SJCRH30 (cell line): ENCODE results near the gene CFAP210. TPM values are rescaled to one million over a fixed set of nuclear protein-coding genes. Genes with fewer than 3 reads are reported as not detected.
"Not testable (repeated sequence)": the region's sequence is repeated elsewhere in the genome, so short reads cannot be mapped to it uniquely, and the experiment has no call there.

Experiments
- DNase-seq, 2 experiments: peaks; one replicate each; pipeline ENCODE4 v3.0.0-alpha.2; 2015 to 2020
- H3K27ac ChIP-seq: fragments of 250-450 bp; sonication (Bioruptor Pico); 2 replicates; pipeline ENCODE4 v1.5.1; 2020; ENCODE audit warnings: mild to moderate bottlenecking, moderate library complexity
- H3K27me3 ChIP-seq: fragments of 250-450 bp; sonication (Bioruptor Pico); 2 replicates; pipeline ENCODE4 v1.5.1; 2020; ENCODE audit warnings: mild to moderate bottlenecking, moderate library complexity
- H3K36me3 ChIP-seq: fragments of 250-450 bp; sonication (Bioruptor Pico); 2 replicates; pipeline ENCODE4 v1.5.1; 2020; ENCODE audit warnings: mild to moderate bottlenecking, moderate library complexity
- H3K4me1 ChIP-seq: fragments of 250-450 bp; sonication (Bioruptor Pico); 2 replicates; pipeline ENCODE4 v1.5.1; 2020; ENCODE audit warnings: mild to moderate bottlenecking, moderate library complexity
- H3K4me3 ChIP-seq: fragments of 250-450 bp; sonication (Bioruptor Pico); 2 replicates; pipeline ENCODE4 v1.5.1; 2020; ENCODE audit warnings: mild to moderate bottlenecking, moderate library complexity
- H3K9me3 ChIP-seq: fragments of 250-450 bp; sonication (Bioruptor Pico); replicated peaks from 2 replicates; pipeline ENCODE4 v1.5.1; 2020; ENCODE audit warnings: mild to moderate bottlenecking, moderate library complexity
- total RNA-seq: library from RNA; depleted of rRNA; stranded (reverse); fragments of >200 nt; shearing (Covaris generic); gene quantifications from 2 replicates; pipeline ENCODE4 v1.2.3, GENCODE V29; 2014

The CFAP210 gene
- total RNA-seq, 1 experiment from 2014 or later: not detected

DNA sequence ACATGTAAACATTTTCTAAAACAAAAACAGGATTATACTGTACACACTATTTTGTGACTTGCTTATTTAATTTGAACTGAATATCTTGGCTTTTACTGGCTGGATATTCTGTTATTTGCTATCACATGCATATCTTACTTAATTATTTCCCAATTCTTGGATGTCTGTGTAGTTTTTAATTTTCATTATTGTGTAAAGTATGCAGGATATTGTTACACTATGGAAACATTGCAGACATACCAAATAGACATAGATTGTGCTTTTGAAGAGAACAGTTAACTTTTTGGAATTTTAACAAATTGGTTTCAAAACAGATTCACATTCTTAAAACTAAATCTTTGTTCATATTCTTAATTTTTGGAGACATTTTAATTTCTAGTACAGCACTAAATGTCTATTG lies 2.2 kb upstream of the CFAP210 start:
- no peak for DNase-seq
- Histone ChIP-seq H3K27ac (peak overlapping the region; percentile 44; the same call in 1 of the 2 replicates), H3K27me3 (no peaks in the 10 kb centered on the region), H3K4me1 (no peaks in the 10 kb centered on the region; the same call in 1 of the 2 replicates), H3K4me3 (no peak overlapping the region), H3K36me3 (0 out of 2 replicates have a peak, but pooled peaks cover 2% of the 10 kb centered on the region), H3K9me3 (no peaks in the 10 kb centered on the region)

DNA sequence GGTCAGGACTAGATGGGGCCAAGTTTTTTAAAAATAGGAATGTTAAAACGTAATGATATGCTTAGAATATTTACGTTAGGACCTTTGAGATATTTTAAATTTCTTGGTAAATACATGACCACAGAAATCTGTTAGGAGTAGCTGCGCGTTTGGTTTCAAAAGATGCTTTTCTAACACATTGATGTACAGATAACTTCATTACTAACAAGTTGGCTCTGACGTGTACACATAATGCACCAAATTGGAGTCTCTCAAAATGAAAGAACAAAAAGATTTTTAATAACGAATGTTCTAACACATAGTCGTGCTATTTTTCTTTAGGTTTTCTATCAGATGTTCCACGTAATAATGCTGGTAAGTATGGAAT lies 672 bp upstream of the CFAP210 start:
- Histone ChIP-seq H3K27me3 (no peaks in the 10 kb centered on the region), H3K36me3 (0 out of 2 replicates have a peak, but pooled peaks cover 2% of the 10 kb centered on the region), H3K27ac (peak overlapping the region; percentile 67), H3K4me3 (peak overlapping the region; percentile 86), H3K4me1 (no peaks in the 10 kb centered on the region; the same call in 1 of the 2 replicates), H3K9me3 (no peaks in the 10 kb centered on the region)
- no peak for DNase-seq

DNA sequence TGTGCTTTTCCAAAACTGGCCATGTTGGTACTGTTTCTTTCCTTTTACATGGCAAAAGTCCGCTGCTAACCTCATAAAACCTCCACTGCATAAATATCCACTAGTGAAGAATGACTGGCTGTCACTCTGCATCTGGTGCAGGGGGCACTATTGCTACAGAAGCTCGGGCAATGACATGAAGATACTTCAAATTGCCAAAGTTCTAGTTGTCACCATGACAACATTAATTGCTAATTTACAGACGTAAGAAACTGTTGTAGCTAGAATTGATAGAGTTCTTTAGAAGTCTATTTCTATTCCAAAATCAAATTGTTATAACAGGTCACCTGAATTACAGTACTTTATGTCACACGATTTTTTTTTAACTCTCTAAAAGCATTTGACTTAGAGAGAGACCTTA lies 845 bp downstream of the CFAP210 start:
- H3K4me3 ChIP-seq: peak overlapping the region; percentile 86
- 0 out of 2 replicates have a peak, but pooled peaks cover 2% of the 10 kb centered on the region for H3K36me3 ChIP-seq
- H3K27ac ChIP-seq: no peak overlapping the region

DNA sequence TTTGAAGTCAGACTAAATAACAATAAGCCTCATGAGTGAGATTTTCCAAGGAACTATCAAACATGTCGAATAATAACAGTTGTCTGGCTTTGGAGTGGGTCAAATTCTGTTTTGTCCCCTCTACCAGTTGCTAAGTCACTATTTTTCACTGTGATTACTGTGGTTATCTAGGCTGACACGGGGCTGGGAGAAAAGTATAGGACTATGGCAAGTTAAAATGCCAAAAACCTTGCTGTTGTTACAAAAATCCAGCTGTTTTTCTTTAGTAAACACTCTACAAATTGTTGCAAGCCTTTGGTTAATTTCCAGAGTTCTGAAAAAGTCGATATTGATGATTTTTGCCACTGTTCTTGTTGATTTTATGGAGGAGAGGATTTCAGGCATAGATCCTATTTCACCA lies 1.5 kb downstream of the CFAP210 start:
- no peaks in the 10 kb centered on the region; the same call in 1 of the 2 replicates for H3K4me1 ChIP-seq
- no peak overlapping the region for H3K27ac ChIP-seq
- H3K27me3 ChIP-seq: no peaks in the 10 kb centered on the region
- H3K4me3 ChIP-seq: no peak overlapping the region
- H3K36me3 ChIP-seq: no peaks in the 10 kb centered on the region
- DNase-seq: no peak
- no peaks in the 10 kb centered on the region; the same call in 1 of the 2 replicates for H3K9me3 ChIP-seq

More for the DNA sequence above, 845 bp downstream of the CFAP210 start:
- Histone ChIP-seq H3K4me1 (no peaks in the 10 kb centered on the region; the same call in 1 of the 2 replicates), H3K9me3 (no peaks in the 10 kb centered on the region; the same call in 1 of the 2 replicates), H3K27me3 (no peaks in the 10 kb centered on the region)
- no peak for DNase-seq

DNA sequence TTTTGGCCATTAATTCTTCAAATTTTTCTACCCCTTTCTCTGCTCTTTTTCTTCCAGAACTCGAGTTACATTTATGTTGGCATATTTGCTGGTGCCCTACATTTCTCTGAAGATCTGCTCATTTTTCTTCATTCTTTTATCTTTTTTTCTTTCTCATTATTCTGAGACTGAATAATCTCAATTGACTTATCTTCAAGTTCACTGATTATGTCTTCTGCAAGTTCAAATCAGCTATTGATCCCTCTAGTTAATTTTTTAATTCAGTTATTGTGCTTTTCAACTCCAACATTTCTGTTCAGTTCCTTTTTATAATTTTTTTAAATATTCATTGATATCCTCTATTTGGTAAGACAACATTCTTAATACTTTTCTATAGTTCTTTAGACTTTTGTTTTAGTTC lies 3.2 kb downstream of the CFAP210 start:
- no peak overlapping the region for H3K4me3 ChIP-seq
- no peak for DNase-seq
- H3K9me3 ChIP-seq: no peaks in the 10 kb centered on the region; the same call in 1 of the 2 replicates
- no peaks in the 10 kb centered on the region; the same call in 1 of the 2 replicates for H3K4me1 ChIP-seq
- no peaks in the 10 kb centered on the region for H3K27me3 ChIP-seq
- no peak overlapping the region for H3K27ac ChIP-seq
- no peaks in the 10 kb centered on the region for H3K36me3 ChIP-seq

DNA sequence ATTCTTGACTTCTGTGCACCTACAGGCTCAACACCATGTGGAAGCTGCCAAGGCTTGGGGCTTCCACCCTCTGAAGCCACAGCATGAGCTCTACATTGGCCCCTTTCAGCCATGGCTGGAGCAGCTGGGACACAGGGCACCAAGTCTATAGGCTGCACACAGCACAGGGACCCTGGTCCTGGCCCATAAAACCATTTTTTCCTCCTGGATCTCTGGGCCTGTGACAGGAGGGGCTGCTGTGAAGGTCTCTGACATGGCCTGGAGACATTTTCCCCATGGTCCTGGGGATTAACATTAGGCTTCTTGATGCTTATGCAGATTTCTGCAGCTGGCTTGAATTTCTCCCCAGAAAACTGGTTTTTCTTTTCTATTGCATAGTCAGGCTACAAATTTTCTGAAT lies 6.3 kb downstream of the CFAP210 start:
- H3K4me1 ChIP-seq, DNase-seq, H3K36me3 ChIP-seq, H3K27me3 ChIP-seq, H3K4me3 ChIP-seq, H3K27ac ChIP-seq, H3K9me3 ChIP-seq: not testable (repeated sequence)

DNA sequence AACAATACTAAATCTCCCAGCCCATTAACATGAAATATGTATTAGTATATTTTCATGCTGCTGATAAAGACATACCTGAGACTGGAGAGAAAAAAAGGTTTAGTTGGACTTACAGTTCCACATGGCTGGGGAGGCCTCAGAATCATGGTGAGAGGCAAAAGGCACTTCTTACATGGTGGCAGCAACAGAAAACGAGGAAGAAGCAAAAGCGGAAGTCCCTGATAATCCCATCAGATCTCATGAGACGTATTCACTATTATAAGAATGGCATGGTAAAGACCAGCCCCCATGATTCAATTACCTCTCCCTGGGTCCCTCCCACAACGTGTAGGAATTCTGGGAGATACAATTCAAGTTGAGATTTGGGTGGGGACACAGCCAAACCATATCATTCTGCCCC lies 7.4 kb downstream of the CFAP210 start:
- not testable (repeated sequence) for H3K27ac ChIP-seq, H3K36me3 ChIP-seq, DNase-seq, H3K4me1 ChIP-seq, H3K27me3 ChIP-seq, H3K4me3 ChIP-seq, H3K9me3 ChIP-seq

DNA sequence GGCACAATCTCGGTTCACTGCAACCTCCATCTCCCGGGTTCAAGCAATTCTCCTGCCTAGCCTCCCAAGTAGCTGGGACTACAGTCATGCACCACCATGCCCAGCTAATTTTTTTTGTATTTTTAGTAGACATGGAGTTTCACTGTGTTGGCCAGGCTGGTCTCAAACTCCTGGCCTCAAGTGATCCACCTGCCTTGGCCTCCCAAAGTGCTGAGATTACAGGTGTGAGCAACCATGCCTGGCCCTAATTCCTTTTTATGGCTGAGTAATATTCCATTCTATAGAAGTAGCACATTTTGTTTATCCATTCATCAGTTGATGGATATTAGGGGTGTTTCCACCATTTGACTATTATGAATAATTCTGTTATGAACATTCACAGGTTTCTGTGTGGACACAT lies 9.5 kb downstream of the CFAP210 start:
- not testable (repeated sequence) for H3K27me3 ChIP-seq, H3K9me3 ChIP-seq, H3K27ac ChIP-seq, DNase-seq, H3K4me3 ChIP-seq, H3K4me1 ChIP-seq, H3K36me3 ChIP-seq

DNA sequence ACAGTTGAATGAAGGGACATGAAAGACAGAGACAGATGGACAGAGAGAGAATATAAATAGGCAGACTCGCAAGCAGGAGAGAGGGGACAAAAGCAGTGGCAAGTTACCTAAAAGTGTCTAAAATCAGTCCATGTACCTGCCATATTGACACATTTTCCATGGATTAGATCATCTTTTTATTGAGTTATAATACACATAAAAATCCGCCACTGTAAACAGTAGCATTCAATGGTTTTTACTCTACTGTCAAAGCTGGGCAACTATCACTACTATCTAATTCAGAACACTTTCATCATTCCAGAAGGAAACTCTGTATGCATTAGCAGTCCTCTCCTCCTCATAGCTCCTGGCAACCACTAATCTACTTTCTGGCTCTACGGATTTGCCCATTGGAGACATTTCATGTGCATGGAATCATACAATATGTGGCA lies 10.1 kb downstream of the CFAP210 start:
- Histone ChIP-seq H3K4me3 (no peak overlapping the region), H3K36me3 (no peaks in the 10 kb centered on the region), H3K4me1 (no peaks in the 10 kb centered on the region), H3K9me3 (no peaks in the 10 kb centered on the region), H3K27ac (no peak overlapping the region), H3K27me3 (no peaks in the 10 kb centered on the region)
- DNase-seq: peak in 1 of 2 experiments; percentile 20

DNA sequence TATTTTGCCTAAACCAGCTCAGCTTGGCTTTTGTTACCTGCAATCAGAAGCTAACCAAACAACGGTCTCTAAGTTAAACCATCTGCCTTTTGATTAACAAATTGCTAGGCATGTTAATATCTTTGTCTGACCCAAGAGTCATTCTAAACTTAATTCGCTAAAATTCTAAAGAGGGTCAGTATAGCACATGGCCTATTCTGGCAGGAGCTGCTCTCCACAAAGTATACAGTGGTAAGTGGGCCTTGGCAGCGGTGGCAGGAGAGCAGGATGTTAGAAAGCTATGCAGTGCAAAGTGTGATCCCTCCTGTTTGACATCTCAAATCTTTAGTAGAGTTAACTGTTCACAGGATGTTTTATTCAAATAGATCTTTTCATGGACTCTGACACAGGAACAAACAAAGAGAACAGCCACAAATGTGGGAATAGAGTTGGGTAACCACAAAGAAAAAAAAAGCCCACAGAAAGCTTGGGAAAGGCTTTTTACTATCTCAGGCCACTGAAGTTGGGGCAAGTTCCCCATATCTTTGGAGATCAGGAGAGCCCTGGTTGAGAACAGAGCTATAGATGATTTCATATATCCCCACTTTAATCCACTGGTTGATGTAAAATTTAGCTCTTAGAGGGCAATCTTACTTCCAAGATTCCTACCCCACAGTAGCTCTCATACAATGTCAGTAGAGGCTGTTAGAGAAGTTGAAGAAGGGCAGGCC lies 10.6 kb downstream of the CFAP210 start:
- Histone ChIP-seq H3K36me3 (no peaks in the 10 kb centered on the region), H3K4me3 (no peak overlapping the region), H3K27ac (no peak overlapping the region), H3K27me3 (no peaks in the 10 kb centered on the region), H3K4me1 (no peaks in the 10 kb centered on the region), H3K9me3 (no peaks in the 10 kb centered on the region)
- no peak for DNase-seq

DNA sequence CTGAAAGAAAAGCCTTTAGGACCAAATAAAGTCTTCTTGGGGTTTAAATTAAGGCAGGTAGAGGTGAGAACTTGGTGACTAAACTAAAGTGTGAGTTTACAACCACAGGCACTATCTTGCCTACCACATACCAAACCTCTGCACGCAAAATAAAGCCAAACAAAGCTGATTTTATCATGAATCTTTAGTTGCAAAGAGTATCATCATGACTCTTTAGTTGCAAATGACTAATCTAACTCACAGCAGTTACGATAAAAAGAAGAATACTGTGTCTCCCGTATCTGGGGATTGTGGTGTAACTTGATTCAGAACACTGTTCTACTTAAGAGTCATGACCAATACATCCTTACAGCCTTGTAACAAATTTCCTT lies 11.2 kb downstream of the CFAP210 start:
- Histone ChIP-seq H3K4me3 (no peak overlapping the region), H3K4me1 (no peaks in the 10 kb centered on the region), H3K27me3 (no peaks in the 10 kb centered on the region), H3K9me3 (no peaks in the 10 kb centered on the region), H3K36me3 (no peaks in the 10 kb centered on the region), H3K27ac (no peak overlapping the region)
- no peak for DNase-seq

DNA sequence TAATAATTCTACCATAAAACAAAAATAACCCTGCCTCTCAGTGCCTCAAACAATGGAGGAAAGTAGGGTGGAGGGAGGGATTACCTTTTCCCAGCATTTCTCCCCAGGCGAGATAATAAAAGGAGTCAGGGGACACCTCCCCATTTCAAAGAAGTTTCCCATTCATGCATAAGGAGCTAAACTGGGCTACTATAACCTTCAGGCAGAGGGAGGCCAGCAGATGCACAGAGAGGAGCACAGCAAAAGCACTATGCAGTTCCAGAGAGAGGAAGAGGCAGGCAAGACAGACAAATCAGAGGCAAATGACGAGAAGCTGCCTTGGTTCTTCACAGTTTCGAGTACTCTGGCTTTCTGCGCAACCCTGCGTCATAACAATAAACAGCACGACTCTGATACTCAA lies 17.4 kb downstream of the CFAP210 start:
- no peaks in the 10 kb centered on the region for H3K27me3 ChIP-seq
- no peak overlapping the region for H3K4me3 ChIP-seq
- no peaks in the 10 kb centered on the region for H3K36me3 ChIP-seq
- H3K9me3 ChIP-seq: no peaks in the 10 kb centered on the region
- no peaks in the 10 kb centered on the region for H3K4me1 ChIP-seq
- no peak for DNase-seq
- H3K27ac ChIP-seq: no peak overlapping the region

DNA sequence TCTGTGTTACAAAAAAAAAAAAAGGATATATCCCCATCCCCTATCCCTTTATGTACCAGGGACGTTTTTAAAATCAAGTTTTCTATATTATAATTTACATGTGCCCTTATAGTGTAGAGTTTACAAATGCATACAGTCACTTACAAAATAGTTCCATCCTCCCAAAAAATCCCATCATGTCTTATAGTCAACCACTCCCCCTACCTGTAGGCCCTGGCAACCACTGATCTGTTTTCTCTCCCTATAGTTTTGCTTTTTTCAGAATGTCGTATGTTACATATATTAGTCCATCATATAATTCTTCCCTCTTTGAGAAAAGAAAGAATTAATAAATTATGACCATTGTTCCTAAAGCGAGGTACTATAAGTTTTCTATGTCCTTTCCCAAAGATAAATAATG lies 17.8 kb downstream of the CFAP210 start:
- Histone ChIP-seq H3K36me3 (no peaks in the 10 kb centered on the region), H3K4me1 (no peaks in the 10 kb centered on the region), H3K9me3 (no peaks in the 10 kb centered on the region), H3K27me3 (no peaks in the 10 kb centered on the region), H3K4me3 (no peak overlapping the region), H3K27ac (no peak overlapping the region)
- no peak for DNase-seq

DNA sequence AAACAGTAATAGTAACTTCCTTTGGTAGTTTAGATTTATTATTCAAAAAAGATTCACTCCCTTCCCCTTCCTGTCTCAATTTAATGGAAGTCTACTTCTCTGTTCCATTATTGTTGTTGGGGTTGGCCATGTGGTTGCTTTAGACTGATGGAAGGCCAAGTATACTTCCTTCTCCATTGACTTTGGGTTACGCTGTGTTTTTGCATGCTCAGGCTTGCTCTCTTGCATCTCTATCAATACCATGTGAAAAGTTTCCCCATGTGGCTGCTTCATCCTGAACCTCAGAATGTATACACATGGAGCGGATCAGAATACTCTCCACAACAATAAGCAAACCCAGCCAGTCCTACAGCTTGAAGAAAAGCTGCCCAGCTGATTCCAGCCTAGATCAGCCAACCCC lies 20.3 kb downstream of the CFAP210 start:
- Histone ChIP-seq H3K9me3 (no peaks in the 10 kb centered on the region), H3K36me3 (no peaks in the 10 kb centered on the region), H3K4me3 (no peak overlapping the region), H3K4me1 (no peaks in the 10 kb centered on the region), H3K27me3 (no peaks in the 10 kb centered on the region), H3K27ac (no peak overlapping the region)
- no peak for DNase-seq

DNA sequence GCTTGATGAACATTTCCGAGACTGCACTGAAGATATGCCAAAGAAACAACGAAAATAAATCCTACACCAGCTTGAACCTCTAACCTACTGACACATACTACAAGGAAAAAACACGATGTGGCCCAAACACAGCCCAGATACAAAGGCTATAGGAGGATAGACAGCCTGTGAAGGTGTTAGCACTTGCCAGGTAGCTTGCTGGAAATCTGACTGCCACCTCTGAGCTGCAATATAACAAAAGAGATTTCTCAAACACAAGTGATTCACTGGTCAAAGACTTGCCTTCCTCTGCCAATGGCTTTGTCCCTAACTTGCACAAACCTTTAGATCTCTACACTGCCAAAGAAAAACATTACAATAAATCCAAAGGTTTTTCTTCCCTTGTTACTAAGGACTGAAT lies 21.1 kb downstream of the CFAP210 start:
- Histone ChIP-seq H3K4me1 (no peaks in the 10 kb centered on the region), H3K4me3 (no peak overlapping the region), H3K36me3 (no peaks in the 10 kb centered on the region), H3K27me3 (no peaks in the 10 kb centered on the region), H3K9me3 (no peaks in the 10 kb centered on the region), H3K27ac (no peak overlapping the region)
- DNase-seq: no peak

DNA sequence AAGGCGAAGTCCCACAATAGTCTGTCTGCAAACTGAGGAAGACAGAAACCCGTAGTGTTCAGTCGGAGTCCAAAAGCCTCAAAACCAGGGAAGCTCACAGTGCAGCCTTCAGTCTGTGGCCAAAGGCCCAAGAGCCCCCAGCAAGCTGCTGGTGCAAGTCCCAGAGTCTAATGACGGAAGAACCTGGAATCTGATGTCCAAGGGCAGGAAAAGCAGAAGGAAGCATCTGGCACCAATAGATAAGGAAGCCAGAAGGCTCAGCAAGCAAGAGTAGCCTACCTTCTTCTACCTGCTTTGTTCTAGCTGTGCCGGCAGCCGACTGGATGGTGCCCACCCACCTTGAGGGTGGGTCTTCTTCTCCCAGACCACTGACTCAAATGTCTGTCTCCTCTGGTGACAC lies 21.8 kb downstream of the CFAP210 start:
- DNase-seq: no peak
- no peak overlapping the region for H3K4me3 ChIP-seq

More for the DNA sequence above, 21.8 kb downstream of the CFAP210 start:
- no peaks in the 10 kb centered on the region for H3K36me3 ChIP-seq
- no peaks in the 10 kb centered on the region for H3K4me1 ChIP-seq
- H3K27ac ChIP-seq: no peak overlapping the region
- no peaks in the 10 kb centered on the region for H3K9me3 ChIP-seq
- no peaks in the 10 kb centered on the region for H3K27me3 ChIP-seq
